ENCODE data around the gene PTGES2.

DNA sequence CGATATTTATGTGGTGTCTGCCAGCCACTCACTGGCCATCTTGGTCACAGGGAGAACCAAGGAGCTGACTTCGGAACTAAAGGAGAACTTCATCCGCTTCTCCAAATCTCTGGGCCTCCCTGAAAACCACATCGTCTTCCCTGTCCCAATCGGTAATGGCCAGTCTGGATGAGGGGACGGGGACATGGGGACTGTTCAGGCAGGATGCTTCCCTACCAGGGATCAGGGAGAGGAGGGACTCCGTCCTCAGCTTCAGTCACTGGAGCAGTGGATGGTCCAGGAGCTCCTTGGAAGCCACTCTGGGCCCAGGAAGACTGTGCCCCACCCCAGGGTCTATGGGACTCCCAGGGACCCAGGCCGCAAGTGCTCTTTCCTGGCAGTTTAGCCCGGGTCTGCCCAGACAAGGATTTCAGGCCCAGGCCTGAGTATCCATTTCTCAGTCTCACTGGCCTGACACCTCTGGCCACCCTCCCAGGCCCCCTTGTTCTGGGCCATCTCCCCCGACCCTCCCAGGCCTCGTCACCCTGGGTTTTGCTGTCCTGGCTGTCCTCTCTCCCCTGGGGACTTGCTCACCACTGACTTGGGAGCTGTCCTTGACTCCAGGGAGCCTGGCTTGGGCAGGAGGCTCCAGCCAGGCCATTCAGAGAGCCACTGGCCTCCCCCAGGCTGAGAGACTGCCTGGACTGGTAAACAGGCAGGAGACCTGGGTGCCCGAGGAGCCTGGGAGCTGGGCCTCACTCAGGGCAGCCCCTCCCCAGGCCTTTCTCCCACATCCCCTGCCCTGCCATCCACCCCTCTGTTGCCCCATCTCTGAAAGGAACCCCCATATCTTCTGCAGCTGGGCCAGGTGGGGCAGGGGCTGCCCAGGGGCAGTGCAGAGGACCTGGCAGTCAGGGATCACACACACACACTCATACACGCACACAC lies 24.9 kb upstream of the PTGES2 start:
- TF ChIP-seq POLR2A (IDR thresholded peaks at IDR 0.05): no peak
- TF ChIP-seq CTCF (IDR thresholded peaks at IDR 0.05): no peak
